RWPE2 (cell line): ENCODE results near the gene VEGFA.

Source experiments
- ATAC-seq: fragments of 200-7000 bp; cut with Tn5 transposase; 3 replicates; pipeline ENCODE4 v1.9.1; 2021; ENCODE audit warnings: low read depth
- DNase-seq: peaks from one replicate; pipeline ENCODE4 v3.0.0-alpha.2; 2020; ENCODE audit warnings: low spot score
- H3K27ac ChIP-seq: fragments of 450-650 bp; 2 replicates; pipeline ENCODE4 v1.5.1; 2017; ENCODE audit warnings: mild to moderate bottlenecking; ENCODE audit not compliant: poor library complexity, severe bottlenecking
- H3K27me3 ChIP-seq: fragments of 250-450 bp; sonication (Bioruptor Pico); 2 replicates; pipeline ENCODE4 v1.5.1; 2021; ENCODE audit warnings: mild to moderate bottlenecking, moderate library complexity; ENCODE audit not compliant: insufficient read depth, poor library complexity, severe bottlenecking
- H3K36me3 ChIP-seq: fragments of 250-450 bp; sonication (Bioruptor Pico); 2 replicates; pipeline ENCODE4 v1.5.1; 2020; ENCODE audit warnings: low read depth, mild to moderate bottlenecking, moderate library complexity
- H3K4me1 ChIP-seq: fragments of 250-450 bp; sonication (Bioruptor Pico); 2 replicates; pipeline ENCODE4 v1.5.1; 2021; ENCODE audit warnings: mild to moderate bottlenecking, moderate library complexity; ENCODE audit not compliant: insufficient read depth, poor library complexity, severe bottlenecking
- H3K4me3 ChIP-seq: fragments of 250-450 bp; sonication (Bioruptor Pico); 2 replicates; pipeline ENCODE4 v1.5.1; 2021; ENCODE audit warnings: mild to moderate bottlenecking, moderate library complexity; ENCODE audit not compliant: severe bottlenecking
- H3K9me3 ChIP-seq: fragments of 250-450 bp; sonication (Bioruptor Pico); 2 replicates; pipeline ENCODE4 v1.5.1; 2021; ENCODE audit warnings: mild to moderate bottlenecking, moderate library complexity; ENCODE audit not compliant: severe bottlenecking
- CTCF ChIP-seq: fragments of 450-650 bp; IDR thresholded peaks from one replicate; pipeline ENCODE4 v1.5.1; 2017; ENCODE audit warnings: mild to moderate bottlenecking, moderate library complexity; ENCODE audit not compliant: poor library complexity, severe bottlenecking

Gene VEGFA

DNA sequence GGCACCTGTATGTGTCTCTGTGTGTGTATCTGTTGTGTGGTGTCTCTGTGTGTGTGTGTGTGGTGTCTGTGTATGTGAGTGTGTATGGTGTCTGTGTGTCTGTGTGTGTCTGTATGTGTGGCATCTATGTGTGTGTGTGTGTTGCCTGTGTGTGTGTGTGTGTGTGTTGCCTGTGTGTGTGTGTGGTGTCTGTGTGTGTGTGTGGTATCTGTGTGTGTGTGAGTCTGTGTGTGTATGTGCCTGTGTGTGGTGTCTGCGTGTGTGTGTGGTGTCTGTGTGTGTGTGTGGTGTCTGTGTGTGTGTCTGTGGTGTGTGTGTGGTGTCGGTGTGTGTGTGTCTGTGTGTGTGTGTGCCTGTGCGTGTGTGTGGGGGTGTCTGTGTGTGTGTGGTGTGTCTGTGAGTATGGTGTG, 31.7 kb upstream of the VEGFA start:
- no peaks in the 10 kb centered on the region for H3K27me3 ChIP-seq
- peaks cover 38% of the 10 kb centered on the region for H3K4me1 ChIP-seq
- no peak overlapping the region for H3K4me3 ChIP-seq
- no peaks in the 10 kb centered on the region for H3K36me3 ChIP-seq
- no peak for DNase-seq
- H3K27ac ChIP-seq: peak overlapping the region; percentile 8
- TF ChIP-seq CTCF: no peak
- no peaks in the 10 kb centered on the region for H3K9me3 ChIP-seq
- ATAC-seq: no peak

DNA sequence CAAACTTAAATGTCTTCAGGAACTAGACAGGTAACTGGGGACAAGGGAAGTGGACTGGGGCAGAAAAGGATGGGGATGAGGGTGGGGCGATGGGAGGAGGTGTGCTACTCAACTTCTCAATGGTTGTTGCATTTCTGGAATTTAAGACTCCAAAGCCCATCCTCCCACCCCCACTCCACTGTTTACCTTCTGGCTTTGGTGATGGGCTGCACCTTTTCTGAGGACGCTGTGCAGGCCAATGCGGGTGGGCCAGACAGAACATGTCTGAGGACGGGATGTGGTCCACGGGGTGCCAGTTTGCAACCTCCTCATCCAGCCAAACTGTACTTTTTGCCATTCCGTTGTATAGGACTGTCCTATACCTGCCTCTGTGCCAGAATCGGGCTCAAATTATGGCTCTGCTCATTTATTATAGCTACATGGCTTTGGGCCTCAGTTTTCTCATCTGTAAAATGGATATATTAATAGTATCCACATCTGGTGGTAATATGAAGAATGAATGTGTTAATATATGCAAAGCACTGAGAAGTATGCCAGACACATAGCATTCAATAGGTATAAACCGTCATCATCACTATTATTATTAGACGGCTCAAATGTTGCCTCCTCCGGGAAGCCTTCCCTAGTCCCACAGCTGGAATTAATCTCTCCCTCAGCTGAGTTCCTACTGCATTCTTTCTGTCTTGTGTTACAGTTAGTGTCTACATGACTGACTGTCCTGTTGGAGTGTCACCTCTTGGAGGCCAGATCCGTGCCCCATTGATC, 31.0 kb upstream of the VEGFA start:
- DNase-seq (peak; percentile 45), ATAC-seq (peak; percentile 32)
- no peak for TF ChIP-seq CTCF
- Histone ChIP-seq H3K4me1 (peaks cover 30% of the 10 kb centered on the region), H3K27me3 (no peaks in the 10 kb centered on the region), H3K9me3 (no peaks in the 10 kb centered on the region), H3K36me3 (no peaks in the 10 kb centered on the region), H3K4me3 (no peak overlapping the region), H3K27ac (peak overlapping the region; percentile 8)

DNA sequence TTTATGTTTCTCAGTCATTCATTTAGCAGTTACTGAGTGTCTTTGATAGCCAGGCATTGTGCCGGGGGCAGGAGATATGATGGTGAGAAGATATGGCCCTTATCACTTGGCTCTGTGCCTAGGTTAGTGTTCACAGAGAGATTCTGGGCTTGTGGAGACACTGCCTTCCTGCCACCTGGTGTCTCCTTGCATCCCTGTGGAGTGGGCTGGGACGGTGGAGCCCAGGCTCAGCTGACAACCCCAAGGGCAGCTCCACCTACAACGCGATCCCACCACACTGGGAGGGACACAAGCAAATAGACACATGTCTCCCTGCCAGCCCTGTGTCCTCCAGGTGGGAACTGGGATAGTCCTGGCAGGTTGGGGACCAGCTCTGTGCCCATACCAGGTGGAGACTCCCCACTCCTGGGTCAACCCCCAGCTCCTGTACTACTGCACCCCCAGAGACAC, 30.3 kb upstream of the VEGFA start:
- Histone ChIP-seq H3K36me3 (no peaks in the 10 kb centered on the region), H3K27ac (no peak overlapping the region), H3K9me3 (no peaks in the 10 kb centered on the region), H3K4me3 (no peak overlapping the region), H3K27me3 (no peaks in the 10 kb centered on the region), H3K4me1 (peaks cover 24% of the 10 kb centered on the region)
- TF ChIP-seq CTCF: no peak
- DNase-seq (peak; percentile 63), ATAC-seq (no peak)

GRCh38 chr6:43740321-43740960, 29.6 kb upstream of the VEGFA start:
- Histone ChIP-seq H3K36me3 (no peaks in the 10 kb centered on the region), H3K4me1 (peaks cover 22% of the 10 kb centered on the region), H3K4me3 (no peak overlapping the region), H3K27ac (no peak overlapping the region), H3K9me3 (no peaks in the 10 kb centered on the region), H3K27me3 (no peaks in the 10 kb centered on the region)
- no peak for TF ChIP-seq CTCF
- DNase-seq (peak; percentile 34), ATAC-seq (no peak)
